HL-60 (cell line): Measurements from ENCODE around the gene NT5C.
"Not testable (repeated sequence)": the region's sequence is repeated elsewhere in the genome, so short reads cannot be mapped to it uniquely, and the experiment has no call there.

Experiments used
- POLR2AphosphoS5 ChIP-seq: IDR thresholded peaks from 2 replicates; pipeline ENCODE4 v1.6.1; 2012; ENCODE audit warnings: low read depth
- SPI1 ChIP-seq: IDR thresholded peaks from 2 replicates; pipeline ENCODE4 v1.6.1; 2012; ENCODE audit warnings: low read depth, mild to moderate bottlenecking, borderline replicate concordance
- TF ChIP-seq, protein P1 (sequence below): IDR thresholded peaks from one replicate; pipeline ENCODE4 v1.5.1; 2011; ENCODE audit warnings: low read length, control low read depth, inconsistent platforms; ENCODE audit not compliant: insufficient read depth
- TF ChIP-seq, protein P2 (sequence below): IDR thresholded peaks from 2 replicates; pipeline ENCODE4 v1.6.1; 2012; ENCODE audit warnings: low read depth; ENCODE audit not compliant: insufficient replicate concordance

DNA sequence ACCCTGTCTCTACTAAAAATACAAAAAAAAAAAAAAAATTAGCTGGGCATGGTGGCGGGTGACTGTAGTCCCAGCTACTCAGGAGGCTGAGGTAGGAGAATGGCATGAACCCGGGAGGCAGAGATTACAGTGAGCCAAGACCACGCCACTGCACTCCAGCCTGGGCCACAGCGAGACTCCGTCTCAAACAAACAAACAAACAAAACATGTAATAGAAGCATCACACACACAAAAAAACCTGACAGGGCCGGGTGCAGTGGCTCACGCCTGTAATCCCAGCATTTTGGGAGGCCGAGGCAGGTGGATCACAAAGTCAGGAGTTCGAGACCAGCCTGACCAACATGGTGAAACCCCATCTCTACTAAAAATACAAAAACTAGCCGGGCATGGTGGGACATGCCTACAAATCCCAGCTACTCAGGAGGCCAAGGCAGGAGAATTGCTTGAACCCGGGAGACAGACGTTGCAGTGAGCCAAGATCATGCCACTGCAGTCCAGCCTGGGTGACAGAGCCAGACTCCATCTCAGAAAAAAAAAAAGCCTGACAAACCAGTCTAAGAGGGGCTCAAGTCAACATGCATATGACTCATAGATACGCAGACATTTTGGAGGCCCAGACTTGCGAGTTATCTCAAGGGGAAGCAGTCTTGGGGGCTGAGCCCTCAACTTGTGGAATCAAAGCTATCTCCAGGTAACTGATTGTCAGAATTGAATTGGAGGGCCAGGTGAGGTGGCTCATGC, 2.2 kb upstream of the NT5C start:
- TF ChIP-seq, protein P1, sequence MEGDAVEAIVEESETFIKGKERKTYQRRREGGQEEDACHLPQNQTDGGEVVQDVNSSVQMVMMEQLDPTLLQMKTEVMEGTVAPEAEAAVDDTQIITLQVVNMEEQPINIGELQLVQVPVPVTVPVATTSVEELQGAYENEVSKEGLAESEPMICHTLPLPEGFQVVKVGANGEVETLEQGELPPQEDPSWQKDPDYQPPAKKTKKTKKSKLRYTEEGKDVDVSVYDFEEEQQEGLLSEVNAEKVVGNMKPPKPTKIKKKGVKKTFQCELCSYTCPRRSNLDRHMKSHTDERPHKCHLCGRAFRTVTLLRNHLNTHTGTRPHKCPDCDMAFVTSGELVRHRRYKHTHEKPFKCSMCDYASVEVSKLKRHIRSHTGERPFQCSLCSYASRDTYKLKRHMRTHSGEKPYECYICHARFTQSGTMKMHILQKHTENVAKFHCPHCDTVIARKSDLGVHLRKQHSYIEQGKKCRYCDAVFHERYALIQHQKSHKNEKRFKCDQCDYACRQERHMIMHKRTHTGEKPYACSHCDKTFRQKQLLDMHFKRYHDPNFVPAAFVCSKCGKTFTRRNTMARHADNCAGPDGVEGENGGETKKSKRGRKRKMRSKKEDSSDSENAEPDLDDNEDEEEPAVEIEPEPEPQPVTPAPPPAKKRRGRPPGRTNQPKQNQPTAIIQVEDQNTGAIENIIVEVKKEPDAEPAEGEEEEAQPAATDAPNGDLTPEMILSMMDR: not testable (repeated sequence)
- TF ChIP-seq SPI1: not testable (repeated sequence)
- peak; percentile 52 for TF ChIP-seq POLR2AphosphoS5
- TF ChIP-seq, protein P2, sequence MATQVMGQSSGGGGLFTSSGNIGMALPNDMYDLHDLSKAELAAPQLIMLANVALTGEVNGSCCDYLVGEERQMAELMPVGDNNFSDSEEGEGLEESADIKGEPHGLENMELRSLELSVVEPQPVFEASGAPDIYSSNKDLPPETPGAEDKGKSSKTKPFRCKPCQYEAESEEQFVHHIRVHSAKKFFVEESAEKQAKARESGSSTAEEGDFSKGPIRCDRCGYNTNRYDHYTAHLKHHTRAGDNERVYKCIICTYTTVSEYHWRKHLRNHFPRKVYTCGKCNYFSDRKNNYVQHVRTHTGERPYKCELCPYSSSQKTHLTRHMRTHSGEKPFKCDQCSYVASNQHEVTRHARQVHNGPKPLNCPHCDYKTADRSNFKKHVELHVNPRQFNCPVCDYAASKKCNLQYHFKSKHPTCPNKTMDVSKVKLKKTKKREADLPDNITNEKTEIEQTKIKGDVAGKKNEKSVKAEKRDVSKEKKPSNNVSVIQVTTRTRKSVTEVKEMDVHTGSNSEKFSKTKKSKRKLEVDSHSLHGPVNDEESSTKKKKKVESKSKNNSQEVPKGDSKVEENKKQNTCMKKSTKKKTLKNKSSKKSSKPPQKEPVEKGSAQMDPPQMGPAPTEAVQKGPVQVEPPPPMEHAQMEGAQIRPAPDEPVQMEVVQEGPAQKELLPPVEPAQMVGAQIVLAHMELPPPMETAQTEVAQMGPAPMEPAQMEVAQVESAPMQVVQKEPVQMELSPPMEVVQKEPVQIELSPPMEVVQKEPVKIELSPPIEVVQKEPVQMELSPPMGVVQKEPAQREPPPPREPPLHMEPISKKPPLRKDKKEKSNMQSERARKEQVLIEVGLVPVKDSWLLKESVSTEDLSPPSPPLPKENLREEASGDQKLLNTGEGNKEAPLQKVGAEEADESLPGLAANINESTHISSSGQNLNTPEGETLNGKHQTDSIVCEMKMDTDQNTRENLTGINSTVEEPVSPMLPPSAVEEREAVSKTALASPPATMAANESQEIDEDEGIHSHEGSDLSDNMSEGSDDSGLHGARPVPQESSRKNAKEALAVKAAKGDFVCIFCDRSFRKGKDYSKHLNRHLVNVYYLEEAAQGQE: not testable (repeated sequence)
